Activated CD8-positive, alpha-beta memory T cell treated with anti-CD3 and anti-CD28 coated beads for 48 hours (primary cell): ENCODE data around the gene MEGF11.
"Not testable (repeated sequence)": the region's sequence is repeated elsewhere in the genome, so short reads cannot be mapped to it uniquely, and the experiment has no call there.

Source experiments
- DNase-seq, 3 experiments: peaks; one replicate each; pipeline ENCODE4 v3.0.0-alpha.2; 2020; ENCODE audit warnings: low read depth in 2 of 3, low spot score in 2 of 3

Gene MEGF11

DNA sequence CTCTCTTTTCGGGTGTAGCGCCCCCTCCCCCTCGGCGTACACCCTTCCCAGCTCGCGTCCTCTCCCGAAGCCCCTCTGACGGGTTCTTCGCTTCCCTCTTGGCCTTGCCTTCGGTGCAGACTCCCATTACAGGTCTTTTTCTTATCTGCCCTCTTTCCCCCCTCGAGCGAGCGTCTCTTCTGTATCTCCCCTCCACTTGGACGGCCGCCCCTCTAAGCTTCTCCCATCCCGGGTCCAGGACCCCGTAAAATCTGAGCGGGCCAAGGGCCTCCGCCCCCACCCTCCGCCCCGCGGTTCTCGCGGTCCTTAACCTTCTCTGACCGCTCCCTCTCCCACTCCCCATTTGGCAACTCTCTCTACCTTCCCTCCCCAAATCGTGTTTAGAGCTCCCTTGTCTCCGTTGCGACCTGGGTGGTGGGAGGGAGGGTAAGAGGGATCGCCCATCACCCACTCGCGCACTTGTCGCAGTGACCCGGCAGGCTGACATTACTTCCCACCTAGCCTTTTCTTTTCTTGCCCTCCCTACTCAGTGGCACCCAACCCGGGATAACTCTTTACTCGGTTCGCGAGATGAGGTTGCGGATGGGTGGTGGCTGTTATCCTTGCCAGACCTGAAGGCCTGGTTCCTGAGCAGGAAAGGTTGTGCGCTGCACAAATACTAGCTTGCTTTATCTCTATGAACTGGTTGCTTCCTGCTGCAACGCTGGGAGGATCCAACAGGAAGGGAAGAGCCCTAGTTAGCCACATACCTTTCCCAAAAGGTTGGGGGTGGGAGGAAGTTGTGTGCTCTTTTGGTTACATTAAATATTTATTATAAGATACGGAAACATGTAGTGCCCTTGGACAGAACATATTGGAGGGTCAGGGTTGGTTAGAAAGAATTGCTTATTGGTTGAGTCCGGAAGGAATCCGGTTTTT, 383.3 kb downstream of the MEGF11 start:
- peak in 1 of 3 experiments; percentile 12 for DNase-seq

DNA sequence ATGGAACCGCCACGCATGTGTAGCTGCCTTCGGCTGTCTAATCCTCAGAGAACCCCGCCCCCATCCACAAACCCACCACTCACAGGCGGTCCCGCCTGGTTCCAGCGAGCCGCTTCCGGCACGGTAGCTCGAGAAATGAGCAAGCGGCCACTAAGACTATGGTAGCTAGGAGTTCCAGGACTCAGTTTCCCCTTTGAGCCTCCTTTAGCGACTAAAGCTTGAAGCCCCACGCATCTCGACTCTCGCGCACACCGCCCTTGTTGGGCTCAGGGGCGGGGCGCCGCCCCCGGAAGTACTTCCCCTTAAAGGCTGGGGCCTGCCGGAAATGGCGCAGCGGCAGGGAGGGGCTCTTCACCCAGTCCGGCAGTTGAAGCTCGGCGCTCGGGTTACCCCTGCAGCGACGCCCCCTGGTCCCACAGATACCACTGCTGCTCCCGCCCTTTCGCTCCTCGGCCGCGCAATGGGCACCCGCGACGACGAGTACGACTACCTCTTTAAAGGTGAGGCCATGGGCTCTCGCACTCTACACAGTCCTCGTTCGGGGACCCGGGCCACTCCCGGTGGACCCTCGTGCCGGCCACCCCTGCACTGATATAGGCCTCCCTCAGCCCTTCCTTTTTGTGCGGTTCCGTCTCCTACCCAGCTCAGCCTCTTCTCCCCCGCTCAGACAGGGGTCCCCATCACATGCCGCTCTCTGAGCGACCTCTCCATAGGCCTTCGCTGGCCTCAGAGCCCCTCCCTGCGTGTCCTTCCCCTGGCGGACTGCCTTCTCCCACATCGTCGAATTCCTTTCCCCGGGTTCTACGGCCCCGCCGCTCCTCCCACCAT, 384.2 kb downstream of the MEGF11 start, which contains the start of gene RAB11A:
TSS of gene RAB11A (plus strand) at position 366 of the 828 bp plus-strand sequence. CDS start at position 461, 95 bp downstream.
- peak; percentile 85 to 99 (median 99) for DNase-seq

GRCh38 chr15:65868546-65869125, 384.9 kb downstream of the MEGF11 start:
- no peak for DNase-seq

DNA sequence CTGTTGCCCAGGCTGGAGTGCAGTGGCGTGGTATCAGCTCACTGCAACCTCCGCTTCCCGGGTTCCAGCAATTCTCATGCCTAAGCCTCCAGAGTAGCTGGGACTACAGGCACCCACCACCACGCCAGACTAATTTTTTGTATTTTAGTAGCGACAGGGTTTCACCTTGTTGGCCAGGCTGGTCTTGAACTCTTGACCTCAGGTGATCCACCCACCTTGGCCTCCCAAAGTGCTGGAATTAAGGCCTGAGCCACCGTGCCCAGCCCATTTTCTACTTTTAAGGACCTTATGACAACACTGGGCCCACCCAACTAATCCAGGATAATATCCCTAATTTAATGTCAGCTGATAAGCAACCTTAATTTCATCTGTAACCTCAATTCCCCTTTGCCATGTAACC, 385.6 kb downstream of the MEGF11 start:
- not testable (repeated sequence) for DNase-seq

GRCh38 chr15:65867244-65867643, 386.3 kb downstream of the MEGF11 start:
- DNase-seq = no peak

GRCh38 chr15:65863106-65863505, 390.4 kb downstream of the MEGF11 start:
- DNase-seq = no peak

- peak; percentile 11 to 33 (median 30) for DNase-seq
Observed at GRCh38 chr15:65862682-65863081, 390.9 kb downstream of the MEGF11 start.

DNA sequence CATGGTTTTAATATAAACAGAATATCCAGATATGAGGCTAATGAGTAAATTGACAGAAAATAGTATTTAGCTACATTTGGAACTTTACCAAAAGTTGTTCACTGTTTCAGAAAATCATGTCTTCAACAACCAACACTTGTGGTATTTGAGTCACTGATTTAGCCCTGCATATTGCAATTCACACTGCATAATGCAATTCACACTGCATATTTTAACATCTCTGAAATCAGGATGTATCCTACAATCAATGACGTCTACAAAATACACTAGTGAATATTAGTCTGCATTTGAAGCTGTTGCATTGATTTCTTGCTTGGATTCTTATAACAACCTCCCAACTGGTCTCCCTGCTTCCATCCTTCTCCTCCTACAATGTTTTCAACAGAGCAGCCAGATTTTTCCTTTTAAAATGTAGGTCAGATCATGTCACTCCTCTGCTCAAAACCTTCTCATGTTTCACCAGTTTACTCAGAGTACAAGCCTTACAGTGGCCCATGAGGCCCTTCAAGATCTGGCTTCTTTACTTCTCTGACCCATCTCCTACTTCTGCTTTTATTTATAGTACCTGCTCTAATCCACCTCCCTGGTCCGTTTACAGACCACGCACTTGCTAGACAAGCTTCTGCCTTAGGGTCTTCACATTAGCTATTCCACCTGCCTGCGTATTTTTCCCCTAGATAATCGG, 395.7 kb downstream of the MEGF11 start:
- no peak for DNase-seq

DNA sequence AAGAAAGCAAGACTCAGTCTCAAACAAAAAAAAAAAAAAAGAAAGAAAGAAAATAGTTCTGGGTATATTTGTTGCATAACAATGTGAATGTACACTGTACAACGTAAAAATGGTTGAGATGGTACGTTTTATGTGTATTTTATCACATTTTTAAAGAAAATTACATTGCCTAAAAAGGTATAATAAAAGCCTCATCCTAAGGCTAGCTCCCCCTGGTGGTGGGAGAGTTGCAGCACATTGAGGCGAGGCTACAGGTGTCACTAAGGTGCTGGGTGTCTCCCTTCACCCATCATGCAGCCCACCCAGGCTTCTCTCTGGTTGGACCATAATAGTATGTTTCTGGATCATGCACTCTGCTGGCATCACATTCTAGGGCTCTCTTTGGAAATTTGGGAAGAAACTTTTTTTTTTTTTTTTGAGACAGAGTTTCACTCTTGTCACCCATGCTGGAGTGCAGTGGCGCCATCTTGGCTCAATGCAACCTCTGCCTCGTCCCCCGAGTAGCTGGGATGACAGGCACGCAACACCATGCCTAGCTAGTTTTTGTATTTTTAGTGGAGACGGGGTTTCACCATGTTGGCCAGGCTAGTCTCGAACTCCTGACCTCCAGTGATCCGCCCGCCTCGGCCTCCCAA, 396.6 kb downstream of the MEGF11 start:
- peak; percentile 31 to 70 (median 62) for DNase-seq

GRCh38 chr15:65851981-65852380, 401.6 kb downstream of the MEGF11 start:
- DNase-seq = no peak

GRCh38 chr15:65847989-65848388, 405.6 kb downstream of the MEGF11 start:
- no peak for DNase-seq

DNA sequence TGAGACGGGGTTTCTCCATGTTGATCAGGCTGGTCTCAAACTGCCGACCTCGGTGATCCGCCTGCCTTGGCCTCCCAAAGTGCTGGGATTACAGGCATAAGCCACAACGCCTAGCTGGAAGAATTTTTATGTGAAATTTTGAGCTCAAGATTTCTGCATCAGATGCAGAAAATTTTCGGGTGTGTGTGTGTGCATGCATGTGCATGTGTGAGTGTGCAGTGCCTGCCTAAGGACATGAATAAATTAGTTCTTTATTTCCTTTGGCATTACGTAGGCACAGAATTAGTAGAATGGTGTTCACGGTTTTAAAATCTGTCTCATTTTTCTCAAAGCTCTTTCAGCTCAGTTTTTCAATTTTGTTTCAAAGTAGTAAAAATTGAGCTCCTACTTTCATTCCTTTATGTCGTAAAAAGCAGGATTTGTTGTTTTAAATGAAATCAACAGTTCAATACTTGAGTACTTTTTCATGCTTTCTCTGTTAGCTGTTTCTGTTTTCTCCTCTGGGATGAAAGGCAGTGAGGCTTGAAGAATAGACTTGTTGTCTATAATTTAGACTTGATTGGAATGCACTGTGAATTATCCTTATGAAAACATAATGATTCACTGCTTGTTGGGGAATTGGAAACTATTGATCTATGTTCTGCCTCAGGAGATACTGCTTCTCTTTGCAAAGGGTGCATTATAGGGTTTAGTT, 407.6 kb downstream of the MEGF11 start:
- DNase-seq = no peak
